ENCODE measurements around the gene NBEAL2. TPM values are rescaled to one million over a fixed set of nuclear protein-coding genes. Genes with fewer than 3 reads are reported as not detected.

NBEAL2 gene, protein sequence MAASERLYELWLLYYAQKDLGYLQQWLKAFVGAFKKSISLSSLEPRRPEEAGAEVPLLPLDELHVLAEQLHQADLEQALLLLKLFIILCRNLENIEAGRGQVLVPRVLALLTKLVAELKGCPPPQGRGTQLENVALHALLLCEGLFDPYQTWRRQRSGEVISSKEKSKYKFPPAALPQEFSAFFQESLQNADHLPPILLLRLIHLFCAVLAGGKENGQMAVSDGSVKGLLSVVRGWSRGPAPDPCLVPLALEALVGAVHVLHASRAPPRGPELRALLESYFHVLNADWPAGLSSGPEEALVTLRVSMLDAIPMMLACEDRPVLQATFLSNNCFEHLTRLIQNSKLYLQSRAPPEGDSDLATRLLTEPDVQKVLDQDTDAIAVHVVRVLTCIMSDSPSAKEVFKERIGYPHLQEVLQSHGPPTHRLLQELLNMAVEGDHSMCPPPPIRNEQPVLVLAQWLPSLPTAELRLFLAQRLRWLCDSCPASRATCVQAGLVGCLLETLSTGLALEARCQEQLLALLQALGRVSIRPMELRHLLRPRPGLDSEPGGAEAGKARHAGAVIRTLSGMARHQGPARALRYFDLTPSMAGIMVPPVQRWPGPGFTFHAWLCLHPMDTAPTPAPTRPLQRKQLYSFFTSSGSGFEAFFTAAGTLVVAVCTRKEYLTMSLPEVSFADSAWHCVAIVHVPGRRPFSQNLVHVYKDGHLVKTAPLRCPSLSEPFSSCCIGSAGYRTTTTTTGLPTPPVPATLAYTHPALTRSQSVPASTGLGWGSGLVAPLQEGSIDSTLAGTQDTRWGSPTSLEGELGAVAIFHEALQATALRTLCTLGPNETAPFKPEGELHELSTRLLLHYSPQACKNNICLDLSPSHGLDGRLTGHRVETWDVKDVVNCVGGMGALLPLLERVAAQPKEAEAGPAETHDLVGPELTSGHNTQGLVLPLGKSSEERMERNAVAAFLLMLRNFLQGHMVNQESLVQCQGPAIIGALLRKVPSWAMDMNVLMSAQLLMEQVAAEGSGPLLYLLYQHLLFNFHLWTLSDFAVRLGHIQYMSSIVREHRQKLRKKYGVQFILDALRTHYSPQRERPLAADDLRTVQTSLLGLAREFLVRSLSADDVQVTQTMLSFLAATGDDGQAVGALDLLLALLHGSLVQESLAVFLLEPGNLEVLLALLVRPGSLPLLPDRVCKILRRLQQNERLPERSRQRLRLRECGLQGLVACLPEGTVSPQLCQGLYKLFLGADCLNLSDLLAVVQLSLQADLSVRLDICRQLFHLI (N-terminal part only)
- 6.4 TPM in 2 replicates for total RNA-seq

DNA sequence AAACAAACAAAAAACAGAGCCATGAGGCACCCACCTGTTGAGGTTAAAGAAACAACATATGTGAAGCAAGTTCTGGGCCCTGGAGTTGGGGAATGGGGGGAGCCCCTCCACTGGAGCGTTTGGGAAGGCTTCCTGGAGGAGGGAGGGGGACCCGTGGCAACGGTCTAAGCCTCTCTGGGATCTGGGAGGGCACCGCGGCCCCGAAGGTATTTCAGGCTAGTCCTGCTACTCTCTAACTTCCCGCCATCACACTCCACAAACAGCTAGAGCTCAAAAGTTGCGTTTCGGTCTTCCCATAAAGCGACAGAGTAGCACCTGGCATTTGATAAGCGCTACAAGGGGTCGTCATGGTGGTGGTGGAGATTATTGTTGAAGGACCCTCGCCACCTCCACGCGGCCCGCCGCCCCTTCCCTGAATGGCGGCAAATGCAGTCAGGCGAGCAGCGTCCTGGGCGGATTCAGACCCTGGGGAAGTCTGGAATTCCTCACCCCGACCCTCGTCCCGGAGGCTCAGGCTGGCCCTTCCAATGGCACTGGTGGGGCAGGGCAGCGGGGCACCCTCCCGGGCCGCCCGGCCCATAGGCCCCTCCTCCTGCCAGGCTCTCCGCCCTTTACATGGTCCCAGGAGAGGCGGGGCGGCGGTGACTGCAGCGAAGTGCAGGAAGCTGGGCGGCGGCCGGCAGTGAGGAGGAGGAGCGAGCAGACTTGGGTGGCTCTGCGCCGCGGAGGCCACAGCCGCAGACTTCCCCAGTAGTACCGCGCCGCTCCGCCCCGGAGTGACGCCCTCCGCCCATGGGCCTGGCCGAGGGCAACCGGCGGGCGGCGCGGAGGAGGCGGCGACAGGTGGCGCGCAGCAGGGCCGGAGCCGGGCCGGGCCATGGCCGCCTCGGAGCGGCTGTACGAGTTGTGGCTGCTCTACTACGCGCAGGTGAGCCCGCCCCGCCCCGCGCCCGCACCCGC, at the start of gene NBEAL2:
NBEAL2 (plus strand) TSS at position 682 of the 960 bp plus-strand sequence; CDS start at position 878, 196 bp downstream.

DNA sequence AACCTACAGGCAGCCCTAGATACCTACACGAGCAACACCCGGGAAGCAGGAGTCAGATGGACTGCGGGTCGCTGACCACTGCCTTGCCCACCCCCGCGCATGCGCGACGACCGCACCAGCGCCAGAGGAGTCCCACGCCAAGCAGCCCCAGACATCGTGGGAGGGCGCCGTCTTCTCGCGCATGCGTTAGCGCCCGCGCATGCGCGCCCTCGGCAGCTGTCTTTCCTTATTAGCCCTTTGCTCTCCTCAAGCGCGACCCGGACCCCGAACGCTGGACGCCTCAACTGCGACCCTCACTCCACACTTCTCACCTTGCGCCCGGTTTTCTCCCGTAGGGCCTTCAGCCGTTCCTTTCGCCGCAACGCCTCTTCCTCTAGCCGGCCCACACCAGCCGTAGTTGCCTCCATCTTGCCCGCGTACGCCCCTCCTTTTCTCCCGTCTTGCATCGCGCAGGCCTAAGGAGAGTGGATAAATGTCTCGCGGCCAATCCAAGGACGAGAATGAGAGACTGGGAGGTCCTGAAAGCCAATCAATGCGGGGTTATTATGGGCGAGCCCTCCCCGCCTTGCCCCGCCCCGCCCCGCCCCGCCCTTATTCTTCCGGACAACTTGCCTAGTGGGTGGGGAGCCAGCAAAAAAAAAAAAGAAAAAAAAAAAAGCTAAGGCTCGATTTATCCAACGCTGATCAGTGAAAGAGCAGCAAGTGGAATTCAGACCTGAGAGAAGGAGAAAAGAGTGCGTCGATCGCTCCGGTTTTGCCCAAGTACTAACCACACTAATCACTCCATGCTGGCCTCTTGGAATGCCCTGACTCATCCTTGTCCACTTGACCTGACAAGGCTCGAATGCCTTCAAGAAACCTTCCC, 2.9 kb upstream of the NBEAL2 start, which contains the start of gene CCDC12:
CCDC12 (minus strand) TSS at position 420 of the 865 bp plus-strand sequence; CDS start at position 407, 13 bp downstream.

Other genes with a start within 250 kb of the NBEAL2 start
- gene MYL3, start 116.2 kb upstream of the NBEAL2 start, total RNA-seq, result not detected in 2 replicates
- 0.34 and 0.59 TPM in 2 replicates for gene PTH1R, start 101.9 kb upstream of the NBEAL2 start, total RNA-seq
- gene CCDC12, start 2.9 kb upstream of the NBEAL2 start, total RNA-seq, result 24.7 and 35.8 TPM in 2 replicates
- gene SETD2, start 184.4 kb downstream of the NBEAL2 start, total RNA-seq, result 10.9 and 13.8 TPM in 2 replicates

All from bronchus fibroblast of lung (primary cell).